VCaP (cell line): ENCODE measurements around the gene EPHB1.

ENCODE experiments used
- H3K27ac ChIP-seq: fragments of 450-650 bp; 2 replicates; pipeline ENCODE4 v1.5.1; 2017
- TF ChIP-seq, protein P1 (sequence below): fragments of 450-650 bp; conservative IDR thresholded peaks from 2 replicates; pipeline ENCODE4 v1.5.1; 2017; ENCODE audit warnings: mild to moderate bottlenecking, moderate library complexity

EPHB1 gene

DNA sequence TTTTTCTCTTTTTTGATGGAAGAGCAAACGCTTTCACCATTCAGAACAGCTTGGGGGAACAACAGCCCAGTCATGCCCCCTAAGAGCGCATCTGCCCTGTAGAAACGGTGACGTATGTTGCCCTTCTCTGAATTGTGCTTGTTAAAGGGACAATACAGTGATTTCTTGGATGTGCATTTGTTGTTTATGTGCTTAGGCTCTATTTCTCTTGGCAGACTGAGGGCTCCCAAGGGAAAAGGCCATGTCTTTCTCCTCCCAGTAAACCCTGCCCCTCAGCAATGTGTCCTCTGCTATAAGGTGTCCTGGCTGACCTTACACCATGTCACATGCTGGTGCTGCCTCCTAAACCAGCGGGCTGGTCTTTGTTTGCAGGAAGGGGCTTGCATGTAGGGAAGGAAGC, 346.1 kb downstream of the EPHB1 start:
- TF ChIP-seq, protein P1, sequence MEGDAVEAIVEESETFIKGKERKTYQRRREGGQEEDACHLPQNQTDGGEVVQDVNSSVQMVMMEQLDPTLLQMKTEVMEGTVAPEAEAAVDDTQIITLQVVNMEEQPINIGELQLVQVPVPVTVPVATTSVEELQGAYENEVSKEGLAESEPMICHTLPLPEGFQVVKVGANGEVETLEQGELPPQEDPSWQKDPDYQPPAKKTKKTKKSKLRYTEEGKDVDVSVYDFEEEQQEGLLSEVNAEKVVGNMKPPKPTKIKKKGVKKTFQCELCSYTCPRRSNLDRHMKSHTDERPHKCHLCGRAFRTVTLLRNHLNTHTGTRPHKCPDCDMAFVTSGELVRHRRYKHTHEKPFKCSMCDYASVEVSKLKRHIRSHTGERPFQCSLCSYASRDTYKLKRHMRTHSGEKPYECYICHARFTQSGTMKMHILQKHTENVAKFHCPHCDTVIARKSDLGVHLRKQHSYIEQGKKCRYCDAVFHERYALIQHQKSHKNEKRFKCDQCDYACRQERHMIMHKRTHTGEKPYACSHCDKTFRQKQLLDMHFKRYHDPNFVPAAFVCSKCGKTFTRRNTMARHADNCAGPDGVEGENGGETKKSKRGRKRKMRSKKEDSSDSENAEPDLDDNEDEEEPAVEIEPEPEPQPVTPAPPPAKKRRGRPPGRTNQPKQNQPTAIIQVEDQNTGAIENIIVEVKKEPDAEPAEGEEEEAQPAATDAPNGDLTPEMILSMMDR = no peak
- no peak overlapping the region for H3K27ac ChIP-seq

DNA sequence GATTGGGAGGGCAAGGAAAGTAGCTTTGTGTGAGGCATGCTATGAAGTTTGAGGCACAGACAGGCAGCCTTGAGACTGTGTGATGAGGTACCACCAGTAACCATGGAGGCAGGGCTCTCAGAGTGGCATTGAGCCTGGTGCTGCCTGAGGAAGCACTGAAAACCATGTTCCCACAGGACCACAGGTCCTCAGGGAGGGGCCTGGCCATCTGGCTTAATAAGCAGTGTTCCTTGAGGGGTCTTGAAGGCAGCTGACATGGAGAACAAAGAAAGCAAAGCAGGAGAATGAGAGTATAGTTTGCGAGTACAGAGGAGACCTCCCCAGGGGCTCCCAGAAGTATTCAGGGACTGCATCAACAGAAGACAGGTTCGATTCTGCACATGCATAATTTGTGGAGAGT, 346.6 kb downstream of the EPHB1 start:
- H3K27ac ChIP-seq = no peak overlapping the region
- TF ChIP-seq, protein P1 = no peak

DNA sequence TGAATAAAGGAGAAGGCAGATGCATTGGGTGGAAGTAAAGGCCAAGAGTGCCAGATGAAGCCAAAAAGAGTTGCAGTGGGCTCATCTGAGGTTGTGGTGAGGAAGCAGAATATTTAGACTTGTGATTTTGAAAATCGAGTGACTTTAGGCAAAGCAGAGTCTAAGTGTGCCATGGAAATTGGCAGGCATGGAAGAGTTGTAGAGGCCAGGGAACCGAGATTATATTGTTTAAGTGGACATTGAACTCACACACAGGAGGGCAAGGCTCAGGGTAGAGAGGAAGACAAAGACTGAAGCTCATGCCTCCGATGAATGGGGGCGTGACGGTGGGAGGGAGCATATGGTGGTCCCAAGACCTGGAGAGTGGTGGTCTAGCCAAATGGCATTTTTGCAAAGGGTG, 347.5 kb downstream of the EPHB1 start:
- TF ChIP-seq, protein P1 = no peak
- H3K27ac ChIP-seq = no peak overlapping the region

DNA sequence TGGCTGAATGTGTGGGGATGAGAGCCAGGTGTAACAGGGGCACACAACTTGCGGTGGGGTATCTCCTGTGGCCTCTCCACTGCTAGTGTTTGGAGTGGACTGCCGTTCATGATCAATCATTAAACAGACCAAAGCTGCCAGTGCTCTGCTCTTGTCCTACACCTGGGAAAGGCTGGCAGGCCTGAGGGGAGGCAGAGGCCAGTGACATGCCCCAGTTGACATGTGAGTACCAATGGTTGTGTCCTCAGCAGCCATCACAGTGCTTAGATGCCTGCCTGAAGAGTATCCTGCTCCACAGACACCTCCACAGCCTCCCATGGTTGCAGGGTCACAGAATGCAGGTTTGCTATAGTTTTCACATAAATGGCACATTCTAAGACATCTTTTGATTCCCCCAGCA, 348.4 kb downstream of the EPHB1 start:
- H3K27ac ChIP-seq = no peak overlapping the region
- TF ChIP-seq, protein P1 = no peak

GRCh38 chr3:135145581-135145980, 350.5 kb downstream of the EPHB1 start:
- H3K27ac ChIP-seq = no peak overlapping the region
- TF ChIP-seq, protein P1 = no peak

GRCh38 chr3:135147657-135148056, 352.6 kb downstream of the EPHB1 start:
- TF ChIP-seq, protein P1 = no peak

DNA sequence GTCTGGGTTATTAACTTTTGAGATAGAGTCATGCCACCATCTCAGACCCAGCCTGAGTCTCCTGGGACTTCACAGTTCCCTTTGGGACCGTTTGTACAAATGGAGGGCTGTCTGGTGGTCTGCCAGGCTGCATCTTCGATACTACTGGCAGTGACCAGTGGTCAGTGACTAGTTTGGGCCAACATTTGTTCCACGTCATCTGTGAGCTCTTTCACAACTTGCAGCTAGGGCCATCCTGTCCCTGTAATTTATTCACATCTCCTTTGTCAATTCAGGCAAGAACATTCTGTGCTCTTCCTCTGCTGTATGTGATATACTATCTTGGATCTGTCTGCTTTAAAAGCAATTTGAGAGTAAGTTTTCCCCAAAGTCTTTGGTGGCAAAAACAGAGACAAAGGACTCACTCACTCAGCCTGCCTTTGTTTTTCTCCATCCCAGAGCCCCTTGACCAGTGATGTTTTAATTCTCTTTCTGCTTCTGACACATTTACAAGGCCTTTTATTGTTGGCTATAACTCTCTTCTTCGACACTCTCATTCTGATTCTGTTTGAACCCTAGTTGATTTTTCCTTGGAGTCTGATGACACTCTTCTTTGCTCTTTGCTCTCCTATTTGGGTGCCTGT, 353.4 kb downstream of the EPHB1 start:
- TF ChIP-seq, protein P1 = no peak
- H3K27ac ChIP-seq = no peak overlapping the region

More at GRCh38 chr3:135147657-135148056, 352.6 kb downstream of the EPHB1 start:
- no peak overlapping the region for H3K27ac ChIP-seq
